ENCODE data around the gene PLXNA1.

- TF ChIP-seq MAX (IDR thresholded peaks at IDR 0.05; ENCODE audit: low read depth, low read length) (no peak), CTCF (IDR thresholded peaks at IDR 0.05; ENCODE audit: low read depth, low read length) (no peak), POLR2A (IDR thresholded peaks at IDR 0.05; ENCODE audit: extremely low read depth, insufficient read length) (no peak)
Measured at GRCh38 chr3:127013181-127013580, 30.3 kb downstream of the PLXNA1 start.
